ENCODE results near the gene ARFGAP1.

Gene ARFGAP1

GRCh38 chr20:63311186-63311832 is 38.7 kb downstream of the ARFGAP1 start:
- DNase-seq: no peak

- DNase-seq: no peak
Observed at GRCh38 chr20:63311833-63312243, 39.2 kb downstream of the ARFGAP1 start.

GRCh38 chr20:63312273-63312672 is 39.7 kb downstream of the ARFGAP1 start:
- DNase-seq: no peak

GRCh38 chr20:63312690-63313348 is 40.2 kb downstream of the ARFGAP1 start:
- DNase-seq: no peak

GRCh38 chr20:63313349-63314014 is 40.9 kb downstream of the ARFGAP1 start:
- DNase-seq: no peak

GRCh38 chr20:63314015-63314471 is 41.4 kb downstream of the ARFGAP1 start:
- DNase-seq: no peak

- DNase-seq: no peak
Observed at GRCh38 chr20:63314566-63315239, 42.1 kb downstream of the ARFGAP1 start.

GRCh38 chr20:63315240-63315689 is 42.7 kb downstream of the ARFGAP1 start:
- no peak for DNase-seq

GRCh38 chr20:63315731-63316491 is 43.3 kb downstream of the ARFGAP1 start:
- no peak for DNase-seq

- no peak for DNase-seq
Observed at GRCh38 chr20:63316502-63316921, 43.9 kb downstream of the ARFGAP1 start.

- DNase-seq: no peak
Observed at GRCh38 chr20:63317061-63317460, 44.4 kb downstream of the ARFGAP1 start.

GRCh38 chr20:63317601-63318291 is 45.1 kb downstream of the ARFGAP1 start:
- DNase-seq: no peak

- DNase-seq: no peak
Observed at GRCh38 chr20:63318391-63319163, 46.0 kb downstream of the ARFGAP1 start.

- DNase-seq: no peak
Observed at GRCh38 chr20:63319164-63320040, 46.8 kb downstream of the ARFGAP1 start.

- DNase-seq: no peak
Observed at GRCh38 chr20:63320041-63320511, 47.5 kb downstream of the ARFGAP1 start.

- DNase-seq: no peak
Observed at GRCh38 chr20:63320616-63321147, 48.1 kb downstream of the ARFGAP1 start.

GRCh38 chr20:63321148-63321831 is 48.7 kb downstream of the ARFGAP1 start:
- DNase-seq: no peak

- DNase-seq: no peak
Observed at GRCh38 chr20:63322146-63322932, 49.7 kb downstream of the ARFGAP1 start.
